Measurements from ENCODE around the gene NUDT14. TPM values are rescaled to one million over a fixed set of nuclear protein-coding genes. Genes with fewer than 3 reads are reported as not detected.

The NUDT14 gene
- total RNA-seq, 1 experiment from 2014 or later = 75.3 TPM

- intact Hi-C loops (cut with micrococcal nuclease; ENCODE audit: unreplicated experiment) = no loop called here
- POLR2A ChIA-PET = no interaction called here
- no peak overlapping the region for H3K27ac ChIP-seq (ENCODE audit: low read length)
- in situ Hi-C loops (cut with HindIII; ENCODE audit: low pct_unique_long_range_greater_than_20kb, low sequenced_read_pairs) = no loop called here
- BruUV-seq (replicated peaks) = no TSS peak
- CTCF ChIA-PET = no interaction called here
- DNase-seq (ENCODE audit: low read depth, low spot score) (no peak), ATAC-seq (no peak)
- no peaks in the 10 kb centered on the region for H3K27me3 ChIP-seq (ENCODE audit: control insufficient read depth, insufficient read depth, low read length)
- H3K9me3 ChIP-seq (ENCODE audit: control insufficient read depth, insufficient read depth, low read depth, low read length) = no peaks in the 10 kb centered on the region
- H3K4me1 ChIP-seq (ENCODE audit: control insufficient read depth, insufficient read depth, low read length) = no peaks in the 10 kb centered on the region
- no peaks in the 10 kb centered on the region for H3K36me3 ChIP-seq (ENCODE audit: control insufficient read depth, insufficient read depth, low read length)
- H3K4me3 ChIP-seq (ENCODE audit: low read depth in 2 of 2, low read length in 2 of 2) = no peak overlapping the region
- TF ChIP-seq POLR2AphosphoS5 (IDR thresholded peaks at IDR 0.05; ENCODE audit: low read depth, low read length) (no peak), SIN3A (IDR thresholded peaks at IDR 0.05; ENCODE audit: borderline replicate concordance, insufficient read depth, low read depth, low read length) (no peak), REST (IDR thresholded peaks at IDR 0.05; ENCODE audit: insufficient read depth in 1 of 2, low read depth in 2 of 2, low read length in 1 of 2) (no peak), TCF7L2 (IDR thresholded peaks at IDR 0.05; ENCODE audit: low read depth, low read length) (no peak)
- TF ChIP-seq, protein P1, sequence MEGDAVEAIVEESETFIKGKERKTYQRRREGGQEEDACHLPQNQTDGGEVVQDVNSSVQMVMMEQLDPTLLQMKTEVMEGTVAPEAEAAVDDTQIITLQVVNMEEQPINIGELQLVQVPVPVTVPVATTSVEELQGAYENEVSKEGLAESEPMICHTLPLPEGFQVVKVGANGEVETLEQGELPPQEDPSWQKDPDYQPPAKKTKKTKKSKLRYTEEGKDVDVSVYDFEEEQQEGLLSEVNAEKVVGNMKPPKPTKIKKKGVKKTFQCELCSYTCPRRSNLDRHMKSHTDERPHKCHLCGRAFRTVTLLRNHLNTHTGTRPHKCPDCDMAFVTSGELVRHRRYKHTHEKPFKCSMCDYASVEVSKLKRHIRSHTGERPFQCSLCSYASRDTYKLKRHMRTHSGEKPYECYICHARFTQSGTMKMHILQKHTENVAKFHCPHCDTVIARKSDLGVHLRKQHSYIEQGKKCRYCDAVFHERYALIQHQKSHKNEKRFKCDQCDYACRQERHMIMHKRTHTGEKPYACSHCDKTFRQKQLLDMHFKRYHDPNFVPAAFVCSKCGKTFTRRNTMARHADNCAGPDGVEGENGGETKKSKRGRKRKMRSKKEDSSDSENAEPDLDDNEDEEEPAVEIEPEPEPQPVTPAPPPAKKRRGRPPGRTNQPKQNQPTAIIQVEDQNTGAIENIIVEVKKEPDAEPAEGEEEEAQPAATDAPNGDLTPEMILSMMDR (IDR thresholded peaks at IDR 0.05) = no peak
These were observed 41.3 kb downstream of the NUDT14 start for GRCh38 chr14:105139831-105140239.

DNA sequence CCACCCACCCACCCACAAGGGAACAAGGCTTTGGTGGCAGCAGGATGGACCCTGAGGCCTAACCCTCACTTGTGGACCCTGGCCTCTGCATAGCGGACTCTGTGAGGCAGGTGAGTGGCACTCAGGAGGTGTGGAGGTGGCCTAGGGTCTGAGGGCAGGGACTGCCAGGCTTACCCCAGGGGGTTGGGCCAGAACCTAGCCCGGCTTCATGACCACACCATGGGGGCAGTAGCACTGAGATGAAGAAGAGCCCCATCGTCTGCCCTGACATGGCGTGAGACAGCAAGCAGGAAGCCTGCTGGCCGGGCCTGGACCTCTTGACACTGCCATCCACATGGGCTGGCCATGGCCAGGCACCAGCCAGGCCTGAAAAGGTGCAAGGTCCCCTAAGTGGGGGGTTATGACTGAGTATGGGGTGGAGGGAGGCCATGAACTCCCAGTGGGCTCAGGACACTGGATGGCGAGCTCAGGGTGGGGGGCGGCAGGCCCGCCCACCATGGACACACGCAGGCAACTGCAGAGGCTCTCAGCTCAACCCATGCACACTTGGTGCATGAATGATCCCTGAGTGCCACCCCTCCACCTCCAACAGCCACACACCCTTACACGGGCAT, 41.8 kb downstream of the NUDT14 start:
- no peaks in the 10 kb centered on the region for H3K36me3 ChIP-seq (ENCODE audit: control insufficient read depth, insufficient read depth, low read length)
- BruUV-seq (replicated peaks) = no TSS peak
- DNase-seq (ENCODE audit: low read depth, low spot score) = no peak
- no peak for TF ChIP-seq REST (IDR thresholded peaks at IDR 0.05; ENCODE audit: insufficient read depth in 1 of 2, low read depth in 2 of 2, low read length in 1 of 2)
- TF ChIP-seq POLR2AphosphoS5 (IDR thresholded peaks at IDR 0.05; ENCODE audit: low read depth, low read length) = no peak
- TF ChIP-seq, protein P1 (IDR thresholded peaks at IDR 0.05) = no peak
- no peak for TF ChIP-seq TCF7L2 (IDR thresholded peaks at IDR 0.05; ENCODE audit: low read depth, low read length)
- no peak for TF ChIP-seq SIN3A (IDR thresholded peaks at IDR 0.05; ENCODE audit: borderline replicate concordance, insufficient read depth, low read depth, low read length)
- no peaks in the 10 kb centered on the region for H3K27me3 ChIP-seq (ENCODE audit: control insufficient read depth, insufficient read depth, low read length)
- POLR2A ChIA-PET = no interaction called here
- in situ Hi-C loops (cut with HindIII; ENCODE audit: low pct_unique_long_range_greater_than_20kb, low sequenced_read_pairs) (no loop called here), intact Hi-C loops (cut with micrococcal nuclease; ENCODE audit: unreplicated experiment) (no loop called here)
- no peaks in the 10 kb centered on the region for H3K4me1 ChIP-seq (ENCODE audit: control insufficient read depth, insufficient read depth, low read length)
- CTCF ChIA-PET = no interaction called here
- H3K27ac ChIP-seq (ENCODE audit: low read length) = no peak overlapping the region
- ATAC-seq = no peak
- H3K4me3 ChIP-seq (ENCODE audit: low read depth in 2 of 2, low read length in 2 of 2) = no peak overlapping the region
- H3K9me3 ChIP-seq (ENCODE audit: control insufficient read depth, insufficient read depth, low read depth, low read length) = no peaks in the 10 kb centered on the region
